Measurements from ENCODE around the gene OCA2.

GRCh38 chr15:27834684-27835083 lies 264.4 kb downstream of the OCA2 start:
- TF ChIP-seq CTCF (IDR thresholded peaks at IDR 0.05 in 8 of 11, conservative IDR thresholded peaks at IDR 0.05 in 3 of 11) (no peak), POLR2A (IDR thresholded peaks at IDR 0.05) (no peak)
